ENCODE data around the gene BAIAP2L1. TPM values are rescaled to one million over a fixed set of nuclear protein-coding genes. Genes with fewer than 3 reads are reported as not detected.
A peak's percentile ranks its signal among the peaks of the same experiment; 100 is the strongest.

The BAIAP2L1 gene
- total and polyA plus RNA-seq, 9 of the 15 experiments (the other 6 are each of a cell fraction or from before 2014, with no cell fraction given), result 4.2 to 29.8 (median 15.5) TPM

DNA sequence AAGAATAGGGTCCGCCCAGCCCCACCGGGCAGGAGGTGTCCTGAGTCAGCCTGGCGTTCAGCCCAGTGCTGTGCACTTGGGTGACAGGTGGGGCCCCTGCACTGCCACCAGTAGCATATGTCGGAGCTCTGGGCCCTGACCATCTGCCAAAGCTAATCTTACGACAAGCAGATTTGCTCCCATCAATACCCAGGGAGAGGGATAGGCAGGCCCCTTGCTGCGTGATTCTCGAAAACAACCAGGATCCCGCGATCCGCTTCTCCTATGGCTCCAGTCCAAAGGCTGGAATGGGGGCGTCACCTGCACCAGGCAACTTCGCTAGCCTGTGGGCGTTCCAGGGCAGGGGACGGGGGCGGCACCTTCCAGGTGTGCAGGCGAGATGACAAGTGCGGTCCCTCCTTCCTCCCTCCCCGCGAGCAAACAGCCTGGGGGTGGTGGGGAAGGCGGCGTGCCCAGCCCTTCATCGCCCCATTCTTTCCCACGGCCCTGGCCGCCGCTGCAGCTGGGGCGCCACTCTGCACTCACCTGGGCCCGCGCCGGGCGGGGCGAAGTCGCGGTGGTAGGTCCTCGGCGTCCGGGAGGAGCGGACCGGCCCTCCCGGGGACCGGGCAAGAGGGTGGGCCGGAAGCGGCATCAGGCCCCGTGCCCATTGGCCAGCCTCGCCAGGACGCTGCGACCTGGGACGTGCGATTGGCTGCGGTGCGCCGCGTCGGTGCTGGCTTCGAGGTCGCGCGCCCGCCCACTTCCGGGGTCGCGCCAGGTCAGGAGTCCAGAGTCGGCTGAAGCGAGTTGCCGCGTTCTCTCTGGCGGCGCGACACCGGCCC is 149.1 kb downstream of the BAIAP2L1 start, which contains the start of gene TECPR1 (continued):
- TF ChIP-seq, protein P1, sequence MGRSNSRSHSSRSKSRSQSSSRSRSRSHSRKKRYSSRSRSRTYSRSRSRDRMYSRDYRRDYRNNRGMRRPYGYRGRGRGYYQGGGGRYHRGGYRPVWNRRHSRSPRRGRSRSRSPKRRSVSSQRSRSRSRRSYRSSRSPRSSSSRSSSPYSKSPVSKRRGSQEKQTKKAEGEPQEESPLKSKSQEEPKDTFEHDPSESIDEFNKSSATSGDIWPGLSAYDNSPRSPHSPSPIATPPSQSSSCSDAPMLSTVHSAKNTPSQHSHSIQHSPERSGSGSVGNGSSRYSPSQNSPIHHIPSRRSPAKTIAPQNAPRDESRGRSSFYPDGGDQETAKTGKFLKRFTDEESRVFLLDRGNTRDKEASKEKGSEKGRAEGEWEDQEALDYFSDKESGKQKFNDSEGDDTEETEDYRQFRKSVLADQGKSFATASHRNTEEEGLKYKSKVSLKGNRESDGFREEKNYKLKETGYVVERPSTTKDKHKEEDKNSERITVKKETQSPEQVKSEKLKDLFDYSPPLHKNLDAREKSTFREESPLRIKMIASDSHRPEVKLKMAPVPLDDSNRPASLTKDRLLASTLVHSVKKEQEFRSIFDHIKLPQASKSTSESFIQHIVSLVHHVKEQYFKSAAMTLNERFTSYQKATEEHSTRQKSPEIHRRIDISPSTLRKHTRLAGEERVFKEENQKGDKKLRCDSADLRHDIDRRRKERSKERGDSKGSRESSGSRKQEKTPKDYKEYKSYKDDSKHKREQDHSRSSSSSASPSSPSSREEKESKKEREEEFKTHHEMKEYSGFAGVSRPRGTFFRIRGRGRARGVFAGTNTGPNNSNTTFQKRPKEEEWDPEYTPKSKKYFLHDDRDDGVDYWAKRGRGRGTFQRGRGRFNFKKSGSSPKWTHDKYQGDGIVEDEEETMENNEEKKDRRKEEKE (IDR thresholded peaks at IDR 0.05; ENCODE audit: borderline replicate concordance in 1 of 2, control insufficient read depth in 1 of 2, low read depth in 2 of 2, low read length in 1 of 2), result no peak
- no peak for TF ChIP-seq NEUROD1 (IDR thresholded peaks at IDR 0.05; ENCODE audit: borderline replicate concordance, low read depth, low read length, partially characterized antibody)
- TF ChIP-seq, protein P2, sequence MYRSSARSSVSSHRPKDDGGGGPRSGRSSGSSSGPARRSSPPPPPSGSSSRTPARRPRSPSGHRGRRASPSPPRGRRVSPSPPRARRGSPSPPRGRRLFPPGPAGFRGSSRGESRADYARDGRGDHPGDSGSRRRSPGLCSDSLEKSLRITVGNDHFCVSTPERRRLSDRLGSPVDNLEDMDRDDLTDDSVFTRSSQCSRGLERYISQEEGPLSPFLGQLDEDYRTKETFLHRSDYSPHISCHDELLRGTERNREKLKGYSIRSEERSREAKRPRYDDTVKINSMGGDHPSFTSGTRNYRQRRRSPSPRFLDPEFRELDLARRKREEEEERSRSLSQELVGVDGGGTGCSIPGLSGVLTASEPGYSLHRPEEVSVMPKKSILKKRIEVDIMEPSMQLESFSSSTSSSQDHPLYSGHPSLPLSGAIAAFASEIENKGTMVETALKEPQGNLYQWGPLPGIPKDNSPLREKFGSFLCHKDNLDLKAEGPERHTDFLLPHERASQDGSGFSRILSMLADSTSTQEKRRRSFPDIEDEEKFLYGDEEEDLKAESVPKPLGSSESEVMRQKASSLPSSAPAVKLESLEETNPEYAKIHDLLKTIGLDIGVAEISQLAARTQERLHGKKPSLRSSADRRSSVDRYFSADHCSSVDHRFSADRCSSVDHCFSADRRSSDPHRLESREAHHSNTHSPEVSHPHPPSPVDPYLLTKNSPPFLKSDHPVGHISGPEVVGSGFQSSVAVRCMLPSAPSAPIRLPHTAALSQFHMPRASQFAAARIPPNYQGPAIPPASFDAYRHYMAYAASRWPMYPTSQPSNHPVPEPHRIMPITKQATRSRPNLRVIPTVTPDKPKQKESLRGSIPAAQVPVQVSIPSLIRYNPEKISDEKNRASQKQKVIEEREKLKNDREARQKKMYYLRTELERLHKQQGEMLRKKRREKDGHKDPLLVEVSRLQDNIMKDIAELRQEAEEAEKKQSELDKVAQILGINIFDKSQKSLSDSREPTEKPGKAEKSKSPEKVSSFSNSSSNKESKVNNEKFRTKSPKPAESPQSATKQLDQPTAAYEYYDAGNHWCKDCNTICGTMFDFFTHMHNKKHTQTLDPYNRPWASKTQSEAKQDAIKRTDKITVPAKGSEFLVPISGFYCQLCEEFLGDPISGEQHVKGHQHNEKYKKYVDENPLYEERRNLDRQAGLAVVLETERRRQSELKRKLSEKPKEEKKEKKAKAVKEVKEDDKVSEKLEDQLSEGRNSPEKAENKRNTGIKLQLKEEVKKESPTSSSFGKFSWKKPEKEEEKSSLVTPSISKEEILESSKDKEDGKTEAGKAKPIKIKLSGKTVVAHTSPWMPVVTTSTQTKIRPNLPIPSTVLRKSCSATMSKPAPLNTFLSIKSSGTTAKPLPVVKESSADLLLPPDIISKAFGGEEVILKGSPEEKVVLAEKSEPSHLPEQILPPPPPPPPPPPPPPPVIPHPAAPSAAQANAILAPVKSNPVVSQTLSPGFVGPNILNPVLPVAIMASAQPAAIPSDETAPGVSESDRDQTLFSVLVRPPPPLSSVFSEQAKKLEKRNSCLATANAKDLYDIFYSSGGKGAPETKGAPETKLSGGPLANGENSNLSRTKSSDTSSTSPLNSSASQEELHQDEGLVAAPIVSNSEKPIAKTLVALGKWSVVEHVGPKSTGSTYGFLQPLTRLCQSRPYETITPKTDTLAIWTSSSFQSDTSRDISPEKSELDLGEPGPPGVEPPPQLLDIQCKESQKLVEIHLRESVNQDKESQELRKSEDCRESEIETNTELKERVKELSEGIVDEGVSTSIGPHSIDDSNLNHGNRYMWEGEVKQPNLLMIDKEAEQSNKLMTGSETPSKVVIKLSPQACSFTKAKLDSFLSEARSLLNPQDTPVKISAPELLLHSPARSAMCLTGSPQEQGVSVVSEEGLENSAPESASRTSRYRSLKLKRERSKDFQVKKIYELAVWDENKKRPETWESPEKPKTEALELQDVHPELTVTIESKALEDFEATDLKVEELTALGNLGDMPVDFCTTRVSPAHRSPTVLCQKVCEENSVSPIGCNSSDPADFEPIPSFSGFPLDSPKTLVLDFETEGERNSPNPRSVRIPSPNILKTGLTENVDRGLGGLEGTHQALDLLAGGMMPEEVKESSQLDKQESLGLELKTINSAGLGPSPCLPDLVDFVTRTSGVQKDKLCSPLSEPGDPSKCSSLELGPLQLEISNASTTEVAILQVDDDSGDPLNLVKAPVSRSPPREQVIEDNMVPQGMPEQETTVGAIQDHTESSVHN (IDR thresholded peaks at IDR 0.05; ENCODE audit: borderline replicate concordance in 1 of 2, low read depth in 1 of 2), result no peak
- TF ChIP-seq TAF1 (IDR thresholded peaks at IDR 0.05; ENCODE audit: control insufficient read depth, extremely low read depth, insufficient read depth, low read length, severe bottlenecking), result no peak
- no peak; the same call in 1 of the 2 replicates for TF ChIP-seq CBFA2T3 (IDR thresholded peaks at IDR 0.05)
- no peak for TF ChIP-seq ZNF445 (CRISPR knock-in tag; IDR thresholded peaks at IDR 0.05; ENCODE audit: low read depth)
- TF ChIP-seq CHD4 (IDR thresholded peaks at IDR 0.05; ENCODE audit: insufficient read depth, insufficient replicate concordance, low read depth, low read length, poor library complexity, severe bottlenecking), result no peak
- peak; percentile 72; the same call in 1 of the 2 replicates for TF ChIP-seq CTBP1 (IDR thresholded peaks at IDR 0.05; ENCODE audit: borderline replicate concordance)
- no peak for TF ChIP-seq ILF3 (IDR thresholded peaks at IDR 0.05; ENCODE audit: borderline replicate concordance)
- no peak for TF ChIP-seq KLF10 (CRISPR knock-in tag; IDR thresholded peaks at IDR 0.05)
- TF ChIP-seq COPS2 (conservative IDR thresholded peaks at IDR 0.05), result no peak
- TF ChIP-seq BCOR (IDR thresholded peaks at IDR 0.05), result no peak
- TF ChIP-seq BMI1 (IDR thresholded peaks at IDR 0.05; ENCODE audit: low read length), result no peak
- TF ChIP-seq CCNT2 (IDR thresholded peaks at IDR 0.05; ENCODE audit: borderline replicate concordance, extremely low read depth, insufficient read length, low read depth, low read length), result peak; percentile 62
- no peak for TF ChIP-seq LEF1 (IDR thresholded peaks at IDR 0.05)
